UCSD-AML1 (cell line): ENCODE data around the gene ATP8B1.
"Not testable (repeated sequence)": the region's sequence is repeated elsewhere in the genome, so short reads cannot be mapped to it uniquely, and the experiment has no call there.

Source experiments
- DNase-seq: peaks from one replicate; lab custom pipeline; 2025; ENCODE audit not compliant: unreplicated experiment; lab: John Stamatoyannopoulos, UW

ATP8B1 gene

DNA sequence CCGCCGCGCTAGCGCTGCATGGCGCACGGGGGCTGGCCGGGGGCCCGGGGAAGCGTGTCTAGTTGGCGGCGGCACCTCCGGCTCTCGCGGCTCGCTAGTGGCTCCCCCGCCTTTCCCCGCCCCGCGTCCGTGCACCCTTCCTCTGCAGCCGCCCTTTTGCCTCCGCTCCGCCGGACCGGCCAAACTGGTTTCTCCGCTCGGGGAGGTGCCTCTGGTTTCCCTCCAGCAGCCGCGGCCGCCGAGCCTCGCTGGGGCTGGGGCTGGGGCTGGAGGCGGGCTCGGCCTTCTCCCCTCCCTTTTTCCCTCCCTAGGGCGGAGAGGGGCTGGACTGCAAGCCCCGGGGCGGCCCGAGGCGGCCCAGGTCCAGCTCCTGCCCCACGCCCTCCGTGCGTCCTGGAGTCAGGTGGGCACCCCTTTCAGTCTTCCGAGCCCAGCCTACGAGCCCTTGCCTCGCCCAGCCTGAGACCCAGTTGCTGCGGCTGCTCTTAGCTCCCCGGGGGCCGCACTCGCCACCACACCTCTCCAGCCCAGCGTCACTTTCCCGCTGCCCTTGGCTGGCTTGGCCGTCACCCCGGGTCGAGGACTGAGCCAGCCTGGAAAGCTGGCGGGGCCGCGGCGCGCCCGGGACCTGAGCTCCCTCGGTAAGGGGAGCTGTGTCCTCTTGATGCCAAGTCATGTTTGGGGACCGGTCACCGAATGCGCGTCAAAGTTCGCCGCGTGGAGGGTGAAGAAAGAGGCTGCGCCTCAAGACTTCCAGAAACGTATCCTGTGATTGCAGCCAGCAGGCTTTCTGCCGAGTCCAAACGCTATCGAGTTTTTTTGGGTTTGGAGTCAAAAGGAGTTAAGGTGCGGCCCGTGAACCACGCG is at the start of gene ATP8B1:
Gene ATP8B1, minus strand, starts transcription at position 213 of the 867 bp plus-strand sequence. CDS start 71,508 bp downstream, outside the sequence.
- no peak for DNase-seq

GRCh38 chr18:57850063-57850462 is 46.9 kb upstream of the ATP8B1 start:
- DNase-seq: no peak

DNA sequence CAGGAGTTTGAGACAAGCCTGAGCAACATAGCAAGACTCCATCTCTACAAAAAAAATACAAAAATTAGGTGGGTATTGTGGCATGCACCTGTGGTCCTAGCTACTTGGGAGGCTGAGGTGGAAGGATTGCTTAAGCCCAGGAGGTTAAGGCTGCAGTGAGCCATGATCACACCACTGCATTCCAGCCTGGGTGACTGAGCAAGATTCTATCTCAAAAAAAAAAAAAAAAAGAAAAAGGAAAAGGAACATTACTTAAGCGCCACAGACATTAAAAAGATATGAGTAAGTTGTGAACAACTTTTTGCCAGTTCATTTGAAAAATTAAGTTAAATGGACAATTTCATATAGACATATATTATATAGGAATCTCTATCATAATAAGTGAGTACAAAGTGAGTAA is 45.3 kb upstream of the ATP8B1 start:
- not testable (repeated sequence) for DNase-seq

DNA sequence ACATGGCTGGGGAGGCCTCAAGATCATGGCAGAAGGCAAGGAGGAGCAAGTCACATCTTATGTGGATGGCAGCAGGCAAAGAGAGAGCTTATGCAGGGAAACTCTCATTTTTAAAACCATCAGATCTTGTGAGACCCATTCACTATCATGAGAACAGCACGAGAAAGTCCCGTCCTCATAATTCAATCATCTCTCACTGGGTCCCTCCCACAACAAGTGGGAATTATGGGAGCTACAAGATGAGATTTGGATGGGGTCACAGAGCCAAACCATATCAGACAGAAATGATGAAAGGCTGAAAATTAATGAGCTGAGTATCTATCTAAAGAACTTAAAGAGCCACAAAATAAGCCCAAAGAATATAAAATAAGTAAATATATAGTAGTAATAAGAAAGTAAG is 44.3 kb upstream of the ATP8B1 start:
- DNase-seq: not testable (repeated sequence)

DNA sequence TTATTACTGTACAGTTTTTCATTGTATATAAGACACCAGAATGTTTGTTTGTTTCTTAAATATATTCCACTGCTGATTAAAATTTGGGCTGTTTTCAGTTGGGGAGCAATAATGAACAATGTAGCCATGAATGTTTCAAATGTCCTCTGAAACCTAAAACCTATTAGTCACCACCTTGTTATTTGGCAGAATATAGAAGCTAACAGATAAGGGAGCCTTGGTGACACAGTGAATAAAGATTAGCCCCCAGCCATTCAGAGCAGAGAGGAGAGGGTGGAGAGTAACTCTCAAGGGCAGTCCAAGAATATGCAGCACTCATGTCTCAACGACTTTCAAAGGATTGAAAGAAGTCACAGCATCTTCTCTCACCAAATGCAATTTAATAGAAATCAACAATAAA is 43.1 kb upstream of the ATP8B1 start:
- no peak for DNase-seq

DNA sequence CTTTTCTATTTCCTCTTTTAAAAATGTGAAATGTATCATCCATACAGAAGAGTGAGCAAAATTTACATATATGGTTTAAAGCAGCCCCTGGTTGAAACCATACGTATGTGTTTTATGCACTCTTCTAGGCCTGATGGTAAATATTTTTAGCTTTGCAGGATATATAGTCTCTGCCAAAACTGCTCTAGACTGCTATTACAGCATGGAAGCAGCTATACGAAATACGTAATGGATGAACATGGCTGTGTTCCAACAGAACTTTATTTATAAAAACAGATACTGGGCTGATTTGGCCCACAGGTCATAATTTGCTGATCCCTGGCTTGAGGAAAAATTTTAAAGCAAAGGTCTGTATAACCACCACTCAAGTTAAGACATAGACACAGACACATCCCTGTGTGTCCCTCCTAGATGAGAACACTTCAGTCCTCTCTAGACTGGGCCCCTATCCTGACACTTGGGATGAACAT is 42.5 kb upstream of the ATP8B1 start:
- no peak for DNase-seq

GRCh38 chr18:57844319-57844718 is 41.2 kb upstream of the ATP8B1 start:
- no peak for DNase-seq

DNA sequence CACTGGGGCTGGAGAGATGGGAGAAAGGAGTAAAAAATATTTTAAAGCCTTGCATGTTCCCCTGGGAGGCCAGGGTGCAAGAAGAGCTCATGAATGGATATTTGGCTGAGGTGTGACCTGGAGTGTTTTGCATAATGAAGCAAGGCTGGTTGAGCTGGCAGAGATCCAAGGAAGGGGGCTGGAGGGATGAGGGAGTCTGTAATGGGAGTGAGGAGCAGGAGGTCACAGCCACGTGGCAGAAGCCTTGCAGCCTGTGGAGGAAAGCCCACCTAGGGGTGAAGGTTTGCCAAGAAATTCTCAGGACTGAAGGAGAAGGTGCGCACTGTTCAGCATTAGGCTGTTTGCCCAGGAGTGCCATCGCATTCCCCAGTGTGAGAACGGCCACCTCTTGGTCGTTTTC is 40.3 kb upstream of the ATP8B1 start:
- no peak for DNase-seq

DNA sequence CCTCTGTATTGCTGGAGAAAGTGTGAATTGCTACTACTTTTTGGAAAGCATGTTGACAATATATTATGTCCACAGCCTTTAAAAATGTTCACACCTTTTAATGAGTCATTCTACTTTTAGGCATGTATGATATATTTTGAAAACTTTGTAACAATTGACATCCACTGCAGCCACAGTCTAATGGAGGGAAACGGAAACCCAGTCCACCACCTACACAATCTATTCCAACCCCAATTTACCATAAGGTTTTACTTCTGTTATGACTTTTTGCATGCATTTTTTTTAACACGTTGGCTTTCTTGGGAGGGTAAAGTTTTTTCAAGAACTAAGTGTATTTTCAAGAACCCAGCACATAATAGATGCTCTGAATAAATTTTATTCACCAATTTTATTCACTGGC is 38.5 kb upstream of the ATP8B1 start:
- DNase-seq: no peak

DNA sequence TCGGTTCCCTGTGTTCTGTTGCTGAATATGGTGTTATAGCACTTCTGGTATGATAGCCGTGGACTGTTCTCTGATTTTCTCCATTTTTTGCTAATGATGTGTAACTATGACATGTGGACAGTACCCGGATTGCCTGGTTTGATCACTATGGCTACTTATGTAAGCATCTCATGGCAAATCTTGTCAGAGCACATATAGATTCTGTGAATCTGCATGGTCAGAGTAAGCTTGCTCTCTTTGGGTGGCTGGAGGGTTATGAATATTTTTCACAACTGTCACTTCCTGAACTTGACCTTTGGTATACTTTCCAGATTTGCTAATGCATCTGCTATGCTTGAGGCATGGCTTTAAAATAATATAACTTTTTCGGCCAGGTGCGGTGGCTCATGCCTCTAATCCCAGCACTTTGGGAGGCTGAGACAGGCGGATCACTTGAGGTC is 36.8 kb upstream of the ATP8B1 start:
- no peak for DNase-seq

DNA sequence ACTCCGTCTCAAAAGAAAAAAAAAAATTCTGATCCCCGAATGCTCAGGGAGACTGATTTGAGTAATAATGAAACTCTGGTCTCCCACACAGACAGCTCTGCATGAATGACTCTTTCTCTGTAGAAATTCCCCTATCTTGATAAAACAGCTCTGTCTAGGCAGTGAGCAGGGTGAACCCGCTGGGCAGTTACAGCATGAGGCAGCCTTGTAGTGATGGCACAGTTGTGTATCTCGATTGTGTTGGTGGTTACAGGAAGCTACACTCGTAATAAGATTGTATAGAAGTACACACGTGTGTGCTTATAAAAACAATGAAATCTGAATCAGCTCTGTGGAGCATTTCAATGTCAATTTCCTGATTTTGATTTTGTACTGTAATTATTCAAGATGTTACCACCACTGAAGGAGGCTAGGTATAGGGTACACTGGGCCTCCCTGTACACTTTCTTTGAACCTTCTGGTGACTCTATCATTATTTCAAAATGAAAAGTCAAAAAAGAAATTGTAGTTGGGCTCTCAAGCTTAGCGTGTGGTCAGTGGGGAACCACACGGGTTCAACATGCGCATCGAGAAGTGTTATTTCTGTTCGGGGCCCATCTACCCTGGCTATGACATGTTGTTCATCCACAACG is 34.9 kb upstream of the ATP8B1 start:
- no peak for DNase-seq

DNA sequence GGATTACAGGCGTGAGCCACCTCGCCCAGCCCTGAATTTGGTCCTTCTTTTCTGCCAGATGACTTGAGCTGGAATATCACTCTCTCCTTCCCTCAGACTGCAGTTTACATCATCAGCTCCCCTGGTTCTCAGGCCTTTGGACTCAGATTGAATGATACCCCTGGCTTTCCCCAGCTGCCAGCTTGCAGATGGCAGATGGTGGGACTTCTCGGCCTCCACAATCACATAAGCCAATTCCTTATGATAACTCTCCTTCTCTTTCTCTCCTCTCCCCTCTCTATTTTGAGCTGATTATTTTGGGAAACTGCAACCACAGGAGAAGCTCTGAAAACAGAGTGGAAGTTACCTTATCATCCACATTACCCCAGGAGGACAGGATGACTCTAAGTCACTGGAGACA is 33.4 kb upstream of the ATP8B1 start:
- DNase-seq: no peak

DNA sequence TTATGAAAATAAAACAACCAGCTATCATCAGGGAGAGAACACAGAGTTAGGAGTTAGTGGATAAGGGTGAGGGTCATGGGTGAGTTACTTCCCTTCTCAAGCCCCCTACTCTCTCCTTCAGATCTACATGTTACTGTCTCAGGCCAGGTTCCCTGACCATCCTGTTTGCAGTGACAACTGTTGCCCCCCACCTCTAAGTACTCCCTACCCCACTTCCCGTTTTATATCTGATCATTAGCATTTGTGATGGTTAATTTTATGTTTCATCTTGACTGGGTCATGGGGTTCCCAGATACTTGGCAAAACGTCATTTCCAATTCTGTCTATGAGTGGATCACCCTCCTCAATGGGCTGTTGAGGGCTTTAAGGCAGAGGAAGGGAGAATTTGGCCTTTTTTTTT is 32.8 kb upstream of the ATP8B1 start:
- DNase-seq: no peak

GRCh38 chr18:57834616-57835015 is 31.5 kb upstream of the ATP8B1 start:
- no peak for DNase-seq

DNA sequence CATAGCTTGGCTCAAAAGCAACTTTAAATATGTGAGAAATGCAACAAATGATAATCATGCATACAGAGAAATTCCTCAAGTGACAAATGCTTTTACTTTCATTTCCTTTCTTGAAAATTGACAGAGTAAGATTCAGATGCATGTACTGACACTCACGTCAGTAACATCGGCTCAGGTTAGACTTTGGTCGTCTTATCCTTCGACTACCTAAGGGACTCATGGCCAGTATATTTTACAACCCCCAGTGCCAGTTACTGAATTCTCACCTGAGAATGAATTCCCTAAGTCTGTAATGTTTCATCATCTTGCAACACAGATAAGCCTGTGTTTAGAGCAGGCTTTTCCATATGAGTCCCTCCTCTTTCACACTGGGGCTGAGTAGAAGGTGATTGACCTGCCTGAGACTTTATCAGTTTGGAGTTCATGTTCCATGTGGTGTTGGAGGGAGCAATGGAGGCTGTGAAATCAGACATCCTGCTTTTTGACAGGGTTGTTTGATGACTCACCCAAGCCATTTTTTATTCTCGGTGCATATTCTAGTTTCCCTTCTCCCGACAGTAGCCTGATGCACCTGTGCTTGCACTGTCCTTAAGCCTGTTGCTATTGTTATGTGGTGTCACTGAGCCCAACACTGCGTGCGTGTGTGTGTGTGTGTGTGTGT is 30.5 kb upstream of the ATP8B1 start:
- DNase-seq: no peak

DNA sequence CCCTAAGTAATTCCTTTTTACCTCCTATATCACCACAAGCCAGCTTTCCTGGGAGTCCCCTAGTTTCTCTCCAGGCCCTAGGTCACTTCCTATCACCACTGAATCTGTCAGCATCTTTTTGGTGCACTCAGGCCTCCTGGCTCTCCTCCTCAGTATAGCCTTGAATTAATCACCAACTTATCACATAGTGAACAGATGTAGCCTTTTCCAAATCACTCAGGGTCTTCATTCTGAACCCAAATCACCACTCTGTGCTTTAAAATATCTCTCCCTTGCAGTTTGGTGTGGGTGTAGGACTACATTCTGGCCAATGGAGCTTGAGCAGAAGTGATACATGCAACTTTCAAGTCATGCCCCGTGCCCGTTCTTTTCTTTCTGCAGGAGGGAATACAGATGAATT is 29.6 kb upstream of the ATP8B1 start:
- DNase-seq: no peak

DNA sequence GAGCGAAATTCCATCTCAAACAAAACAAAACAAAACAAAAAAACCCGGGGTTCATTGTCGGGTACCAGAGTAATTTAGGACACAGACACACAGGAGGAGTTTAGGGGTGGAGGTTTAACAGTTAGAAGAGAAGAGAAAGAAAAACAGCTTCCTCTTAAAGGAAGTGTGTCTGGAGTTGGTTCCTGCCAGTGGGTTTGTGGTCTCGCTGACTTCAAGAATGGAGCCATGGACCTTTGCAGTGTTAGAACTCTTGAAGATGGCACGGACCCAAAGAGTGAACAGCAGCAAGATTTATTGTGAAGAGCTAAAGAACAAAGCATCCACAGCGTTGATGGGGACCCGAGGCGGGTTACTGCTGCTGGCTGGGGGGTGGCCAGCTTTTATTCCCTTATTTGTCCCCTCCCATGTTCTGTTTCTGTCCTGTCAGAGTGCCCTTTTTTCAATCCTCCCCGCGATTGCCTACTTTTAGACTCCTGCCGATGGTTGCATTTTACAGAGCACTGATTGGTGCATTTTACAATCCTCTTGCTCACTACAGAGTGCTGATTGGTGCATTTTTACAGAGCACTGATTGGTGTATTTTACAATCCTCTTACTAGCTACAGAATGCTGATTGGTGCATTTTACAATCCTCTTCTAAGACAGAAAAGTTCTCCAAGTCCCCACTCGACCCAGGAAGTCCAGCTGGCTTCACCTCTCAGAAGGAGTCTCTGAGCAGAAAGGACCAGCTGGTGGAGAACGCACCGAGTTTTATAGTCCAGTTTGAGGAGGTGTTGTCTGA is 28.7 kb upstream of the ATP8B1 start:
- peak; percentile 21 for DNase-seq

GRCh38 chr18:57827646-57828045 is 24.5 kb upstream of the ATP8B1 start:
- no peak for DNase-seq

DNA sequence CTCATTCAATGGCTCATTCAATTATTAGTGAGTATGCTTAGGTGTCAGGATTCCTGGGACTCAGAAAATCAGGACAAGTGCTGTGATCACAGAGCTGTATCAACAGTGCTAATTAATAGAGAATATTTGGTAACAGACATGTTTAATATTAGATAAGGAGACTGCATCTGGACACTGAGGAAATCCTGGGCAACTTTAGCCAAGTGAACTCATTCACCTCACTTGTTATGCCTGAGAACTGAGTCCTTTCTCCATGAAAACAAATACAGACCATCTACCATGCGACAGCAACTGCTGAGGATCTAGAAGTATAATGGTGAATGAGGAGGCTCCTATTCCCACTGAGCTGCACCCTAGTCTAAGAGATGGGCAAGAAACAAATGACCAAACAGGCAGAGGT is 23.1 kb upstream of the ATP8B1 start:
- DNase-seq: no peak

DNA sequence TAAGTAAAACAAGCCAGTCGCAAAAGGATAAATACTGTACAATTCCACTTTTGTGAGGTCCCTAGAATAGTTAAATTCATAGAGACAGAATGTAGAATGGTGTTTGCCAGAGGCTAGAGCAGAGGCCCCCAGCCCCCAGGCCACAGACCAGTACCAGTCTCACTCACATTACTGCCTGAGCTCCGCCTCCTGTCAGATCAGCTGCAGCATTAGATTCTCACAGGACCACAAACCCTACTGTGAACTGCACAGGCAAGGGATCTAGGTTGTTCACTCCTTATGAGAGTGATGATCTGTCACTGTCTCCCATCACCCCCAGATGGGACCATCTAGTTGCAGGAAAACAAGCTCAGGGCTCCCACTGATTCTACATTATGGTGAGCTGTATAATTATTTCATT is 17.5 kb upstream of the ATP8B1 start:
- not testable (repeated sequence) for DNase-seq
